HL-60 (cell line): Measurements from ENCODE around the gene NPHS2.

Experiments used
- DNase-seq, 2 experiments: peaks; one replicate each; pipeline ENCODE4 v3.0.0-alpha.2; 2010 to 2020; ENCODE audit warnings: low read depth in 1 of 2, low spot score in 1 of 2
- H3K27ac ChIP-seq: fragments of 250-450 bp; sonication (Bioruptor Pico); replicated peaks from 2 replicates; pipeline ENCODE4 v1.5.1; 2020; ENCODE audit warnings: mild to moderate bottlenecking, moderate library complexity
- H3K27me3 ChIP-seq: fragments of 250-450 bp; sonication (Bioruptor Pico); 2 replicates; pipeline ENCODE4 v1.5.1; 2021; ENCODE audit warnings: mild to moderate bottlenecking, moderate library complexity; ENCODE audit not compliant: insufficient read depth, poor library complexity, severe bottlenecking
- H3K4me3 ChIP-seq: replicated peaks from 2 replicates; pipeline ENCODE4 v1.5.1; 2011; ENCODE audit warnings: mild to moderate bottlenecking, control low read depth, low read length; ENCODE audit not compliant: insufficient read depth
- CTCF ChIP-seq: IDR thresholded peaks from one replicate; pipeline ENCODE4 v1.5.1; 2011; ENCODE audit warnings: low read length, control low read depth, inconsistent platforms; ENCODE audit not compliant: insufficient read depth
- GABPA ChIP-seq: IDR thresholded peaks from 2 replicates; pipeline ENCODE4 v1.6.1; 2012; ENCODE audit warnings: low read depth
- POLR2AphosphoS5 ChIP-seq: IDR thresholded peaks from 2 replicates; pipeline ENCODE4 v1.6.1; 2012; ENCODE audit warnings: low read depth
- SPI1 ChIP-seq: IDR thresholded peaks from 2 replicates; pipeline ENCODE4 v1.6.1; 2012; ENCODE audit warnings: low read depth, mild to moderate bottlenecking, borderline replicate concordance
- TF ChIP-seq, protein P1 (sequence below): IDR thresholded peaks from 2 replicates; pipeline ENCODE4 v1.6.1; 2012; ENCODE audit warnings: low read depth; ENCODE audit not compliant: insufficient replicate concordance

NPHS2 gene

GRCh38 chr1:179549368-179549700, 26.4 kb downstream of the NPHS2 start:
- Histone ChIP-seq H3K27me3 (no peaks in the 10 kb centered on the region), H3K27ac (no peak overlapping the region), H3K4me3 (no peak overlapping the region)
- no peak for TF ChIP-seq GABPA
- no peak for TF ChIP-seq SPI1
- no peak for TF ChIP-seq CTCF
- TF ChIP-seq POLR2AphosphoS5, result no peak
- TF ChIP-seq, protein P1, sequence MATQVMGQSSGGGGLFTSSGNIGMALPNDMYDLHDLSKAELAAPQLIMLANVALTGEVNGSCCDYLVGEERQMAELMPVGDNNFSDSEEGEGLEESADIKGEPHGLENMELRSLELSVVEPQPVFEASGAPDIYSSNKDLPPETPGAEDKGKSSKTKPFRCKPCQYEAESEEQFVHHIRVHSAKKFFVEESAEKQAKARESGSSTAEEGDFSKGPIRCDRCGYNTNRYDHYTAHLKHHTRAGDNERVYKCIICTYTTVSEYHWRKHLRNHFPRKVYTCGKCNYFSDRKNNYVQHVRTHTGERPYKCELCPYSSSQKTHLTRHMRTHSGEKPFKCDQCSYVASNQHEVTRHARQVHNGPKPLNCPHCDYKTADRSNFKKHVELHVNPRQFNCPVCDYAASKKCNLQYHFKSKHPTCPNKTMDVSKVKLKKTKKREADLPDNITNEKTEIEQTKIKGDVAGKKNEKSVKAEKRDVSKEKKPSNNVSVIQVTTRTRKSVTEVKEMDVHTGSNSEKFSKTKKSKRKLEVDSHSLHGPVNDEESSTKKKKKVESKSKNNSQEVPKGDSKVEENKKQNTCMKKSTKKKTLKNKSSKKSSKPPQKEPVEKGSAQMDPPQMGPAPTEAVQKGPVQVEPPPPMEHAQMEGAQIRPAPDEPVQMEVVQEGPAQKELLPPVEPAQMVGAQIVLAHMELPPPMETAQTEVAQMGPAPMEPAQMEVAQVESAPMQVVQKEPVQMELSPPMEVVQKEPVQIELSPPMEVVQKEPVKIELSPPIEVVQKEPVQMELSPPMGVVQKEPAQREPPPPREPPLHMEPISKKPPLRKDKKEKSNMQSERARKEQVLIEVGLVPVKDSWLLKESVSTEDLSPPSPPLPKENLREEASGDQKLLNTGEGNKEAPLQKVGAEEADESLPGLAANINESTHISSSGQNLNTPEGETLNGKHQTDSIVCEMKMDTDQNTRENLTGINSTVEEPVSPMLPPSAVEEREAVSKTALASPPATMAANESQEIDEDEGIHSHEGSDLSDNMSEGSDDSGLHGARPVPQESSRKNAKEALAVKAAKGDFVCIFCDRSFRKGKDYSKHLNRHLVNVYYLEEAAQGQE, result no peak
- no peak for DNase-seq

- no peaks in the 10 kb centered on the region for H3K27me3 ChIP-seq
- TF ChIP-seq POLR2AphosphoS5 (no peak), GABPA (no peak), SPI1 (no peak), CTCF (no peak)
- TF ChIP-seq, protein P1, result no peak
- DNase-seq, result no peak
- H3K27ac ChIP-seq, result no peak overlapping the region
- H3K4me3 ChIP-seq, result no peak overlapping the region
Measured at GRCh38 chr1:179548666-179549367, 26.9 kb downstream of the NPHS2 start.

- Histone ChIP-seq H3K27ac (no peak overlapping the region), H3K4me3 (no peak overlapping the region), H3K27me3 (no peaks in the 10 kb centered on the region)
- TF ChIP-seq GABPA (no peak), SPI1 (no peak), CTCF (no peak), POLR2AphosphoS5 (no peak)
- TF ChIP-seq, protein P1, result no peak
- no peak for DNase-seq
Measured at GRCh38 chr1:179547021-179547535, 28.7 kb downstream of the NPHS2 start.
